ENCODE data around the gene TMC6. TPM values are rescaled to one million over a fixed set of nuclear protein-coding genes. Genes with fewer than 3 reads are reported as not detected.
"Not testable (repeated sequence)": the region's sequence is repeated elsewhere in the genome, so short reads cannot be mapped to it uniquely, and the experiment has no call there.

TMC6 gene
- total RNA-seq, 1 donor from 2014 or later = 17.3 TPM

- DNase-seq (ENCODE audit: low read depth) = peak; percentile 63
Measured at GRCh38 chr17:78159575-78160158, 31.1 kb upstream of the TMC6 start.

GRCh38 chr17:78154903-78155811 is 26.6 kb upstream of the TMC6 start:
- peak; percentile 81 for DNase-seq (ENCODE audit: low read depth)

DNA sequence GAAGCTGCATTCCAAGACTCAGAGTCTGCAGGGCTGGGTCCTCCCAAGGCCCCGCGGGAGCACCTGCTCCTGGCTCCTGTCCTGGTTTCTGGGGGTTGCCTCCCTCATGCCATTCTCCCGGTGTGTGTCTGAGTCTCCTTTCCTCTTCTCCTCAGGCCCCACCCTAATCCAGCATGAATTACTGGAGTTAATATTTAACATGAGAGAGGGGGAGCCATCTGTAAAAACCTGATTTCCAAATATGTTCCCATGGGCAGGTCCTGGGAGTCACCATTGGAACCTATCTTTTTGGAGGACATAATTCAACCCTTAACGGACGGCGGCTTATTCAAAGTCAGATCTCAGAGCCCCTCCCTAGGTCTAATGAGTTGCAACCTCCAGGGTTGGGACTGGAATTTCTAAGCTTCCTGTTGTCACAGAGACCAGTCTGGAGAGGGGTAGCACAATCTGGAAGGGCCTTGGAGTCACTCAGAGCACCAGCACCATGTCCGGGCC is 23.0 kb upstream of the TMC6 start:
- peak; percentile 89 for DNase-seq (ENCODE audit: low read depth)

GRCh38 chr17:78148286-78149016 is 19.9 kb upstream of the TMC6 start:
- no peak for DNase-seq (ENCODE audit: low read depth)

- no peak for DNase-seq (ENCODE audit: low read depth)
Measured at GRCh38 chr17:78147315-78147998, 18.9 kb upstream of the TMC6 start.

DNA sequence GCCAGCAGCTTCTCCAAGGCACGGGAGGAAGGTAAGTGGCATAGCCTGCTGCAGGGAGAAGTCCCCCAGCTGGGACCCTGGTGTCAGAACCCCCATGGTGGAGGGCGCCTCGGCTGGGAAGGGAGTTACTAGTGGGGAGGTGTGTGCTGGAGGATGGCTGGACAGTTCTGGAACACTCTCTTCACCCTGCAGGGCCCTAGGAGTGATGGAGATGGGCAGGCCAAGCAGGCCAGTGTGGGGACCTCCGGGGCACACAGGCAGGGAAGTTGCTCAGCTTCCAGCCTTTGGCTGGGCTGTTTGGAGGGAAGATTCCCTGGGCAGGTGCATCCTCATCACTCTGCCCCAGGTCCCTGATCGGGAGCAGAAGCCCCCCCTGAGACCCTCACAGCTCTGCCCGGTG is 18.3 kb upstream of the TMC6 start:
- no peak for DNase-seq (ENCODE audit: low read depth)

- DNase-seq (ENCODE audit: low read depth) = no peak
Measured at GRCh38 chr17:78146471-78146869, 17.9 kb upstream of the TMC6 start.

- peak; percentile 58 for DNase-seq (ENCODE audit: low read depth)
Measured at GRCh38 chr17:78144736-78145641, 16.4 kb upstream of the TMC6 start.

- DNase-seq (ENCODE audit: low read depth) = peak; percentile 80
Measured at GRCh38 chr17:78144147-78144719, 15.7 kb upstream of the TMC6 start.

- DNase-seq (ENCODE audit: low read depth) = no peak
Measured at GRCh38 chr17:78143214-78144146, 14.9 kb upstream of the TMC6 start.

GRCh38 chr17:78142119-78142861 is 13.7 kb upstream of the TMC6 start:
- DNase-seq (ENCODE audit: low read depth) = peak; percentile 87

- DNase-seq (ENCODE audit: low read depth) = no peak
Measured at GRCh38 chr17:78141437-78142118, 13.0 kb upstream of the TMC6 start.

- DNase-seq (ENCODE audit: low read depth) = peak; percentile 74
Measured at GRCh38 chr17:78140169-78141051, 11.9 kb upstream of the TMC6 start.

- DNase-seq (ENCODE audit: low read depth) = not testable (repeated sequence)
Measured at GRCh38 chr17:78139861-78140168, 11.3 kb upstream of the TMC6 start.

DNA sequence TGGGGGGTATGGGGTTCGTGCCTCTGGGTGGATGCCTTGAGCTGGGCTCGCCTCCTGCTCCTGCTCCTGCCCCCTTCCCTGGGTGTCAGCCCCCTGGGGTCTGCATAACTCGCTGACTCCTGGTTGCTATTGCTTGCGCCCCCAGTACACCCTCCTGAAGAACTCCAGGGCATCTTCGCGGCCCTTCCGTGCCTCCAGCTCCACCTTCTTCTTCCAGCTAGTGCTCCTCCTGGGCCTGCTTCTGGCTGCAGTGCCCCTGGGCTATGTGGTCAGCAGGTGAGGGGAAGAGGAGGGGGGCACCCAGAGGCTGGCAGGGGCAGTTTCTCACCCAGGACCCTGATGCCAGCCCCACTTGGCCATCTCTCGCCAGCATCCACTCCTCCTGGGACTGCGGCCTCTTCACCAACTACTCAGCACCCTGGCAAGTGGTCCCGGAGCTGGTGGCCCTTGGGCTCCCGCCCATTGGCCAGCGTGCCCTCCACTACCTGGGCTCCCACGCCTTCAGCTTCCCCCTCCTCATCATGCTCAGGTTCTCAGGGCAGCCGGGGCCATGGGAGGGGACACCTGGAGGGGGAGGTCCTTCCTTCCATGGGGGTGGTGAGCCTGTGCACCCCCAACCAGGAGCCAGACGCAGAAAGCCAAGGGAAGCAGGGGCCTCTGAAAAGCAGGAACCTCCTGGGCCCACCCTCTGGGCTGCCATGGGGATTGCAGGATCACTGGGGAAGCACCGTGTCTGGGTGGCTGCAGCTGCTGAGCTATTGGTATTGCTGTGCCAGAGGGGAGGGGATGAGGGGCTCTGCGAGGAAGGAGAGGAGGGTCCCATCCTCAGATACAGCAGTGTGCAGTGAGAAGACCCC is 9.9 kb upstream of the TMC6 start:
- DNase-seq (ENCODE audit: low read depth) = no peak
